Measurements from ENCODE around the gene RET.

RET gene

DNA sequence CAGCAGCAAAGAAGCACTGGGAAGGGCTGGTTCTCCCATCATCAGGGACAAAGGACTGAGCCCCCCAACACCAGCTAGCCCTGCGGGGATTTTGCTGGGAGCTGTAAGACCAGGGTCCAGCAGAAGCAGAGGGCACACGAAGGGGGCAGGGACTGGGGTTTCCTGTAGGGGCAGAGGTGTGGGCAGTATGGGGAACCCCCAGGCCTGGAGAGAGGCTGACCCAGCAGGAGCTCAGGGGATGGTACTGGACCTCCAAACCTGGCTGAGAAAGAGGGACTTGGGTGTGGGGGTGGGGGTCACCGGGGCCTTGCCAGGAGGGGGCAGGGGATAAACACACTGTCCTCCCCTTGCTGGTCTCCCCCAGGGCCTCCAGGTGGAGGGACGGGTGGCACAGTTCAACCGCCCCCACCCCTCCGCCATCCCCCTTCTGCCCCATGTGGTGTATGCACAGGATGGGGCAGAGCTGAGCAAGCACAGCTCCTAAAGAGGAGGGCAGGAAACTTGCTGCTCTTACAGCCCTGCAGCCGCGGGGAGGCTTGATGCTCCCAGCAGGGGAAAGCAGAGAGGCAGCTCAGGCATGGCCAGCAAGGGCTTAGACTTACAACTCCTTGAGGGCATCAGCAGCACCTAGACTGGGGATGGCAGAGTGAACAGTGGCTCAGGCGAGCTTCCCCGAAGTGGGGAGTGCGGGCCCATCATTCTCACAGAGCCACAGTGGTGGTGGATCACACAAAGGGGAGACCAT lies 12.4 kb upstream of the RET start:
- no peak for DNase-seq

GRCh38 chr10:43065234-43065633 lies 11.6 kb upstream of the RET start:
- DNase-seq = no peak

GRCh38 chr10:43065761-43066160 lies 11.1 kb upstream of the RET start:
- DNase-seq = no peak

DNA sequence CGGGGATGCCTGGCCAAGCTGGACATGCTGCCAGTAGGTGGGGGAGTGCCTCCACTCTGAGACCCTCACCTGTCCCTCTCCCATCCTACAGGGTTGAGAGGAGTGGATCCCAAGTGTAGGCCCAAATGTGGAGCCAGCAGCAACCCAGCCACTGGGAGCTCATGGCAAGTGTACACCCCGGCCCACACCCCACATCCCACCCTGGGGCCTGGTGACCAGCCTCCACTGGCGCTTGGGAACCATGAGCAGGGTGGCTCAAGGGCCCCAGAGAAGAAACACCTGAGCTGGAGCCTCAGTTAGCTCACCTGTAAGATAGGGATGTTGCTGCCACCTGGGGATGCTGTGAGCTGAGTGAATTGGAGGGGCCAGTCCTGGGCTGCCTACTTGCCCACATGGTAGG lies 10.4 kb upstream of the RET start:
- no peak for DNase-seq

GRCh38 chr10:43067391-43068135 lies 9.3 kb upstream of the RET start:
- DNase-seq = no peak

DNA sequence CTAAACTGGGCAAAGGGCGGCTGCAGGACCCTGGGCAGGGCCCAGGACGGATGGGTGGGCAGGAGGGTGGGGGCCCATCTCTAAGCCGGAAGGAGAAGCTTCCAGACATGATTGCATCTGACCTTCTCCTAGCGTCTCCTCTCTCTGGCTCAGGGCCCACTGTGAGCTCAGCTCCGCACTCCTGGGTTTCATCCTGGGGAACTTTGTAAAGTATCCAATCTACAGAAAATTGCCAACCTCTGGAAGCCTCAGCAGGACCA lies 8.8 kb upstream of the RET start:
- DNase-seq = no peak

DNA sequence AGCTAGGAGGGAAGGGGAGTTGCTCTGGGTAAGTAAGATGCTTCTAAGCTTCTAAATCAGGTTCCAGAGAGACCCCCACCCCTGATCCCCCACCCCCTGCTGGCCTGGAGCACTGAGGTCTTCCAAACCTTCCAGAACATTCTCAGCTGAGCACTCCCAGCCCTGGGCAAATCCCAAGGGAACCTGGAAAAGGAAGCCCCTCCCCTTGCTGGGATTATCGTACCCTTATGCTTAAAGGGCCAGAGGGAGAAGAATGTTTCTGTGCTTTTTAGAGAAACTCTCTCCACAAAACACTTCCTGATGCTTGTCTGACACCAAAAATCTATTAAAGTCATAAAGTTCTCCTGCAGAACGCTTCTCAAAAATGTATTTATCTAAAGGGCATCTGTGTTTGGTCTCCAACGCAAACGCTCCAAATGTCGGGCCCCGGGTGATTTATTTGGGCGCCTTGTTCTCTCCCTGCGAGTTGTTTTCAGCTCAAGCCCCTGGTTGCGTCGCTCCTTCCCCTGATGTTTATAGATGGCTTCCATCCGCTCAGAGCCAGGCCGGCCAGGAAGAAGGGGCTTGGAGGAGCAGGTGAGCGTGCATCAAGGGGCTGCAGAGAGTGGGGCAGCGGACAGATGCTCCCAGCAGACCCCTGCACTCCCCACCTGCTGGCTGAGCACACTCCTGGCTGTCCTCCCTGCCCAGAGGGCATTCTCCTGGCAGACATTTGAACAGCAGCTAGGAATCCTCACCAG lies 8.2 kb upstream of the RET start:
- DNase-seq = no peak

- no peak for DNase-seq
Measured at GRCh38 chr10:43069211-43069515, 7.7 kb upstream of the RET start.

- DNase-seq = peak; percentile 31 to 33
Measured at GRCh38 chr10:43069579-43069978, 7.3 kb upstream of the RET start.

DNA sequence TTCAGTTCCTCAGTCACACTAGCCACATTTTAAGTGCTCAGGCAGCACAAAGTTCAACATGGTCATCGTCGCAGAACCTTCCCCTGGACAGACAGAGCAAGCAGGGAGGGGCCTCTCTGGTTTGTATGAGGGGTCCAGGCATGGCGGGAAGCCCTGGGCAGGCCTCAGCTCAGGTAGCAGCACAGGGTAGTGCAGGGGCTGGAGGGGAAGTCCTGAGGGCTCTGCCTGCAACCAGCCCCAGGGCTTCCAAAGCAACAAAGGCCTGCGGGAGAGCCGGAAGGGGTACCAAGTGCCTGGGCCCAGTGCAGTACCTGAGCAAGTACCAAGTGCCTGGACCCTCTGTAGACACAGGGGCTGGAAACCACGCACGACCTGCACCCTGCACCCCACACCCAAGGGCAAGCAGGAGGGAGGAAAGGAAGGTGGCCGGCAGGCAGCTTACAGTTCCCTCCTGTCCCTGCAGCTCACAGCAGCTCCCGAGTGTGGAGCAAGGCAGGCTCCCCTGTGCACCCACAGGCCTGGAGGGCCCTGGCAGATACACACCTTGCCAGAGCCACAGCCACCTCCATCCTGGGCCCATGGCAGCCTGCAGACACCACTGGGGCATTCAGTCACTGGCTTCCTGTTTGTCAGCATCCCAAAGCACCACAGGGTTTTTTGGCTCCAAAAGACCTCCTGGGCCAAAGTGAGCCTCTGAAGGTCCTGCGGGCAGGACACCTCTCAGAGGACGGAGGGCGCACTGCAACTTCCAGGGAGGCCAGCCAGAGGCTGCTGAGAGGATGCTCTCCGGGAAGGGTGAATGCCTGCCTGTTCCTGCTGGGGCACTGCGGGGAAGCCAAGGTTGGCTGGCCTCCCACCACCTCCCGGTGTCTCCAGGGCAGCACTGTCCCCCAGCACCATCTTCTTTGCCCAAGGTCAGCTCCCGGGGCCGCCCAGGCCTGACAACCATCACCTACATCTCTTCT lies 6.5 kb upstream of the RET start:
- no peak for DNase-seq

- no peak for DNase-seq
Measured at GRCh38 chr10:43071865-43072650, 4.8 kb upstream of the RET start.

GRCh38 chr10:43073191-43073590 lies 3.7 kb upstream of the RET start:
- DNase-seq = no peak

GRCh38 chr10:43073721-43074120 lies 3.1 kb upstream of the RET start:
- no peak for DNase-seq

DNA sequence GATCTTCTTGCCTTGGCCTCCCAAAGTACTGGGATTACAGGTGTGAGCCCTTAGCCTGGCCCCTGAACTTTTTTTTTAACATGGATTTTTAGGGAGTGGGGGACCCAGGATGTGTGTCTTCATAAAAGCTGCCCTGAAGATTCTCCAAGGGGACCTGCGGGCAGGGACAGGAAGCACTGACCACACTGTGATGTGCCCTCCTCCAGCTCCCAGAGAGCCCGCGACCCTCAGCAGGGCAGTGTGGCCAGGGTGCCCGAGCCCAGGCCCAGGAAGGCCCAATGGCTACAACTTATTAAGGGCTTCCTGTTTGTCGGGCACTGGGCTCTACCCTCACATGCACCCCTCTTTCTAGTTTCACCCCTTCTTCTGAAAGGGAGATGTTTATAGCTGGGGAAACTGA lies 2.5 kb upstream of the RET start:
- DNase-seq = no peak

DNA sequence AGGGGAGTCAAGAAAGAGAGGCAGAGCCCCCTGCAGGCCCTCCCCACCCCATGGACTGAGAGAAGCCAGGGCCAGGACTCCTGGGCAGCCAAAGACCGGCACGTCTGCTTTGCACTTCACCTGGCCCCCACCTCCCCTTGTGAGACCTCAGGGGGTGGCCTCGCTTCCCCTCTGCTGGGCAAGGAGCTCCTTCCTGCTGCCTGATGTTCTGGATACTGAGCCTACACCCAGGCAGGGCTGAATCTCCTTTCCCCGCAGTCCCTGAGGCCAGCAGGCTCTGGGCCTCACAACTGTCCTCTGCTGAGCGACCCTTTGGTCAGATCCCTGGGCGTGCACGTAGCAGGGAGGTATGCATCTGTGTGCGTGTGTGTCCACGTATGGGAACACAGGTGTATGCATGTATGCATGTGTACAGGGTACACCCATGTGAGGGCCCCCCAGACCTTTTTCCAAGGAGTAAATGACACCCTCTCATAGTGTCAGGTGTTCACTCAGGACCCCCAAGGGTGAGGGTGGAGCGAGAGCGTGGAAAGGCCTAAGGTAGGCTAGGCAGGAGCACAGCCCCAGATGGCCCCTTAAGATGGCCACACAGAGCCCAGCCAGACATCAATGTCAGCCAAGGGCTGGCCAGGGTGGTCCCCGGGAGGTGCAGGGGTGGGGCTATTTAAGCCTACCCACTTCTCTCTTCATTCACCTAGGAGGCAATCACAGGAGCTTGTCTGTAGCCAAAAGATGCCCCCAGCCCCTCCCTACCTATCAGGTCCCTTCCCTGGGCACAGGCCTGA lies 1.9 kb upstream of the RET start:
- DNase-seq = no peak

- DNase-seq = peak in 1 of 2 experiments; percentile 32
Measured at GRCh38 chr10:43075612-43076003, 1.3 kb upstream of the RET start.

- peak; percentile 48 to 51 for DNase-seq
Measured at GRCh38 chr10:43076311-43076875, 476 bp upstream of the RET start.

DNA sequence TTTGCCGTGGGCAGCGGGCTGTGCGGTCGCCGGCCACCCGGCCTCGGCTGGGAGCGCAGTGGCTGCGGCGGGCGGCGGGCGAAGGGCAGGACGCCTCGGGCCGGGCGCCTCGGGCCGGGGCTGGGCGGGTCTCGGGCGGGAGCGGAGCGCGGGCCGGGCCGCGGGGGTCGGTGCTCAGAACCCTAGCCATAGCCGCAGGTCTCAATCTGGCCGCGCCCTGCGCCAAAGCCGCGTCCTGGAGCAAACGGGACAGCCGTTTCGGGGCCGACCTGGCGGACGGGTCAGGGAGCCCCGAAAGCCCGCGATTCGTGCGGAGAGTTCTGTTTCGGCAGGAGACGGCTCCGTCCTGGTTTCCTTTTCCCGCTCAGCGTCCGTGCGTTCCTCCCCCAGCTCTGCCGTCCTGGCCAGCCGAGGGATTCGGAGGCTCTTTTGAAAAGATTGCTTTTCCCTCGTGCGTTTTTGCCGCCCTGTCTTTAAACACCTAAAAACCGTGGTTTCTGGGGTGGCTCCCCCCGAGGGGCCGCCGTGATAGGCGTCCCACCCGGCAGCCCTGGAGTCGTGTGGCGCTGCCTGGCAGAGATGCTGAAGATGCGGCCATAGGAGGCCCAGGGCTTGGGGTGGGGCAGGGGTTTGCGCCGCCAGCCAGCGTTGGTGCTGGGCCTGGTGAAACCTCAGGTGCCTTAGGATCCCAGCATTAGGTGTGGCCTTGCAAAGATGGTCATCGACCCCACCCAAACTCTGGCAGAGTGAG lies 727 bp downstream of the RET start:
- peak in 1 of 2 experiments; percentile 22 for DNase-seq

GRCh38 chr10:43078175-43078985 lies 1.5 kb downstream of the RET start:
- no peak for DNase-seq

- DNase-seq = peak; percentile 78 to 81
Measured at GRCh38 chr10:43078986-43079273, 2.1 kb downstream of the RET start.

All from Kasumi-1 (cell line).